Lower lobe of right lung (tissue), 2 donors: ENCODE results near the gene SDK1. TPM values are rescaled to one million over a fixed set of nuclear protein-coding genes. Genes with fewer than 3 reads are reported as not detected.

ENCODE experiments used
- ATAC-seq, 2 donors: fragments of 200-7000 bp; cut with Tn5 transposase; one replicate each; pipeline ENCODE4 v1.9.1; 2020 to 2022; ENCODE audit warnings: mild to moderate bottlenecking in 2 of 2, moderate library complexity in 2 of 2
- DNase-seq: peaks from one replicate; pipeline ENCODE4 v3.0.0-alpha.2; 2020
- H3K27ac ChIP-seq: fragments of 200-600 bp; one replicate; pipeline ENCODE4 v1.8.0; 2022
- H3K27me3 ChIP-seq: fragments of 200-600 bp; one replicate; pipeline ENCODE4 v1.8.0; 2022; ENCODE audit warnings: low read depth
- H3K36me3 ChIP-seq: fragments of 200-600 bp; one replicate; pipeline ENCODE4 v1.8.0; 2022; ENCODE audit warnings: mild to moderate bottlenecking
- H3K4me1 ChIP-seq: fragments of 200-600 bp; one replicate; pipeline ENCODE4 v1.8.0; 2022
- H3K4me3 ChIP-seq: fragments of 200-600 bp; one replicate; pipeline ENCODE4 v1.8.0; 2022; ENCODE audit warnings: mild to moderate bottlenecking
- H3K9me3 ChIP-seq: fragments of 200-600 bp; one replicate; pipeline ENCODE4 v1.8.0; 2022
- CTCF ChIP-seq: fragments of 200-600 bp; IDR thresholded peaks from one replicate; pipeline ENCODE4 v1.8.0; 2022; ENCODE audit warnings: antibody characterized with exemption, mild to moderate bottlenecking
- intact Hi-C: fragments of 100-400 bp; cut with DNase I; formaldehyde crosslinking; loops from one replicate; pipeline ENCODE4 v1.11.0; 2022
- total RNA-seq: library from RNA; stranded (reverse); fragmentation: NEBNext Ultra II Directional; extraction: Animal tissue kit (Norgen Biotek cat#: 25700); gene quantifications from one replicate; pipeline ENCODE4 v1.2.1, GENCODE V29; 2021
- donor health status: DM: no; HTN: yes; CAD: no; lungs with severe emphysema.

SDK1 gene
- total RNA-seq, 1 donor from 2014 or later: 10.0 TPM

DNA sequence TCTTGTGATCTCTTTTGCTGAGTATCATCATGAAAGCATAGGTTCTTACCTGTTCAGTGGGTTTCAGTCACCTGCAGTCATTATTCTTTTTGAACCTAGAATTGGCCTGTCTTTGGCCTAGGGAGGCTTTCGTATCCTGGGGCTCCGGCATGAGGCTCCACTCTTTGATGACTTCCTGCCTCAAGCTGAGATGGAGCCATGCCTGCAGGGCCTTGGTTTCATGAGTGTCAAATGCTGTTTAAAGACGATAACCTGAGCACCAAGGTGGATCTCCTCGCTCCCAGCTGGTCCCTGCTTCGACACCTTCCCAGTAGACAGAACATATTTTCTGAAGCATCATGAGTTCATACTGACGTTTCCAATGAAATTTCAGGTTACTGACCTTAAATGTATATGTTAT is 783.2 kb downstream of the SDK1 start:
- H3K4me1 ChIP-seq: no peaks in the 10 kb centered on the region
- no peaks in the 10 kb centered on the region for H3K9me3 ChIP-seq
- DNase-seq: no peak
- H3K36me3 ChIP-seq: no peaks in the 10 kb centered on the region
- ATAC-seq: no peak
- no peak overlapping the region for H3K4me3 ChIP-seq
- intact Hi-C loops: no loop called here
- TF ChIP-seq CTCF: no peak
- no peaks in the 10 kb centered on the region for H3K27me3 ChIP-seq
- H3K27ac ChIP-seq: no peak overlapping the region

GRCh38 chr7:4085937-4086691 is 785.1 kb downstream of the SDK1 start:
- TF ChIP-seq CTCF: no peak
- no peak for DNase-seq
- Histone ChIP-seq H3K36me3 (no peaks in the 10 kb centered on the region), H3K27ac (no peak overlapping the region), H3K27me3 (no peaks in the 10 kb centered on the region), H3K9me3 (peaks cover 10% of the 10 kb centered on the region), H3K4me3 (no peak overlapping the region), H3K4me1 (no peaks in the 10 kb centered on the region)
- intact Hi-C loops: no loop called here
- ATAC-seq: no peak

- no peak for ATAC-seq
- TF ChIP-seq CTCF: no peak
- no peaks in the 10 kb centered on the region for H3K4me1 ChIP-seq
- H3K27me3 ChIP-seq: no peaks in the 10 kb centered on the region
- peaks cover 10% of the 10 kb centered on the region for H3K9me3 ChIP-seq
- H3K4me3 ChIP-seq: no peak overlapping the region
- intact Hi-C loops: no loop called here
- no peak for DNase-seq
- no peak overlapping the region for H3K27ac ChIP-seq
- H3K36me3 ChIP-seq: no peaks in the 10 kb centered on the region
Observed at GRCh38 chr7:4086723-4087122, 785.7 kb downstream of the SDK1 start.

- no peaks in the 10 kb centered on the region for H3K4me1 ChIP-seq
- H3K9me3 ChIP-seq: peaks cover 10% of the 10 kb centered on the region
- TF ChIP-seq CTCF: no peak
- no peak overlapping the region for H3K4me3 ChIP-seq
- H3K27ac ChIP-seq: no peak overlapping the region
- ATAC-seq (no peak), DNase-seq (no peak)
- H3K36me3 ChIP-seq: no peaks in the 10 kb centered on the region
- no peaks in the 10 kb centered on the region for H3K27me3 ChIP-seq
- intact Hi-C loops: no loop called here
Observed at GRCh38 chr7:4091767-4092166, 790.7 kb downstream of the SDK1 start.

- H3K4me3 ChIP-seq: no peak overlapping the region
- DNase-seq: no peak
- no peaks in the 10 kb centered on the region for H3K27me3 ChIP-seq
- intact Hi-C loops: no loop called here
- H3K4me1 ChIP-seq: no peaks in the 10 kb centered on the region
- no peak for ATAC-seq
- TF ChIP-seq CTCF: no peak
- peaks cover 10% of the 10 kb centered on the region for H3K9me3 ChIP-seq
- H3K27ac ChIP-seq: no peak overlapping the region
- H3K36me3 ChIP-seq: no peaks in the 10 kb centered on the region
Observed at GRCh38 chr7:4093035-4093434, 792.0 kb downstream of the SDK1 start.
